ENCODE results near the gene LMOD1. TPM values are rescaled to one million over a fixed set of nuclear protein-coding genes. Genes with fewer than 3 reads are reported as not detected.

Gene LMOD1
- total RNA-seq, 1 donor from 2014 or later, result 0.37 TPM

GRCh38 chr1:201889090-201889968 lies 57.0 kb downstream of the LMOD1 start:
- Mint-ChIP-seq H3K27ac (peak overlapping the region; percentile 80), H3K4me1 (peaks cover 23% of the 10 kb centered on the region), H3K27me3 (ENCODE audit: insufficient read depth, low read depth) (peaks cover 13% of the 10 kb centered on the region), H3K4me3 (peak overlapping the region; percentile 87), H3K9me3 (no peaks in the 10 kb centered on the region), H3K36me3 (no peaks in the 10 kb centered on the region)
- H3K9ac ChIP-seq, result peak overlapping the region; percentile 55
- peaks cover 16% of the 10 kb centered on the region for H3K4me1 ChIP-seq
- H3K4me3 ChIP-seq, result peak overlapping the region; percentile 78
- no peaks in the 10 kb centered on the region for H3K79me2 ChIP-seq (ENCODE audit: low read depth)
- DNase-seq (ENCODE audit: low spot score), result no peak
- H3K9me3 ChIP-seq (ENCODE audit: low read depth), result no peaks in the 10 kb centered on the region
- TF ChIP-seq CTCF (IDR thresholded peaks at IDR 0.05) (no peak), EZH2phosphoT487 (IDR thresholded peaks at IDR 0.05) (no peak)
- H2AFZ ChIP-seq (replicated peaks), result peak overlapping the region; percentile 95
- H3K27me3 ChIP-seq, result peaks cover 14% of the 10 kb centered on the region
- H3K27ac ChIP-seq, result no peak overlapping the region
- no peaks in the 10 kb centered on the region for H4K20me1 ChIP-seq (ENCODE audit: low read depth)
- H3K4me2 ChIP-seq, result peak overlapping the region; percentile 93
- H3F3A ChIP-seq (ENCODE audit: low read depth), result peaks cover 9% of the 10 kb centered on the region
- H3K36me3 ChIP-seq, result no peaks in the 10 kb centered on the region

- Histone ChIP-seq H3K4me3 (peak within 1 kb of the TSS; percentile 78), H3K79me2 (ENCODE audit: low read depth) (no peaks in the 10 kb centered on the region), H4K20me1 (ENCODE audit: low read depth) (no peaks in the 10 kb centered on the region), H3K9ac (peak within 1 kb of the TSS; percentile 55), H3K27me3 (peaks cover 14% of the 10 kb centered on the region), H3K36me3 (no peaks in the 10 kb centered on the region), H2AFZ (replicated peaks) (peak within 1 kb of the TSS; percentile 95), H3K4me1 (peaks cover 8% of the 10 kb centered on the region), H3K9me3 (ENCODE audit: low read depth) (no peaks in the 10 kb centered on the region), H3K4me2 (peak within 1 kb of the TSS; percentile 93), H3F3A (ENCODE audit: low read depth) (peaks cover 9% of the 10 kb centered on the region), H3K27ac (no peak within 1 kb of the TSS)
- H3K4me1 Mint-ChIP-seq, result peaks cover 16% of the 10 kb centered on the region
- no peaks in the 10 kb centered on the region for H3K9me3 Mint-ChIP-seq
- peak within 1 kb of the TSS; percentile 80 for H3K27ac Mint-ChIP-seq
- no peaks in the 10 kb centered on the region for H3K36me3 Mint-ChIP-seq
- peaks cover 11% of the 10 kb centered on the region for H3K27me3 Mint-ChIP-seq (ENCODE audit: insufficient read depth, low read depth)
- no peak for TF ChIP-seq EZH2phosphoT487 (IDR thresholded peaks at IDR 0.05)
- no peak for TF ChIP-seq EZH2 (IDR thresholded peaks at IDR 0.05)
- no peak for TF ChIP-seq CTCF (IDR thresholded peaks at IDR 0.05)
- H3K4me3 Mint-ChIP-seq, result peak within 1 kb of the TSS; percentile 87
- peak; percentile 70 for DNase-seq (ENCODE audit: low spot score)
These were observed 57.9 kb downstream of the LMOD1 start, which contains the start of gene SHISA4 for GRCh38 chr1:201888282-201889089. Gene SHISA4, plus strand, starts transcription at chr1:201888898. Its CDS starts 97 bp downstream, at chr1:201888995.

GRCh38 chr1:201887116-201887866 lies 59.1 kb downstream of the LMOD1 start:
- Histone ChIP-seq H3K36me3 (no peaks in the 10 kb centered on the region), H3K4me3 (no peak overlapping the region), H3K4me2 (no peak overlapping the region), H3F3A (ENCODE audit: low read depth) (peaks cover 9% of the 10 kb centered on the region), H3K27me3 (peaks cover 14% of the 10 kb centered on the region), H3K9me3 (ENCODE audit: low read depth) (no peaks in the 10 kb centered on the region), H3K27ac (no peak overlapping the region), H2AFZ (replicated peaks) (no peak overlapping the region), H3K9ac (no peak overlapping the region), H4K20me1 (ENCODE audit: low read depth) (no peaks in the 10 kb centered on the region), H3K79me2 (ENCODE audit: low read depth) (no peaks in the 10 kb centered on the region), H3K4me1 (peaks cover 7% of the 10 kb centered on the region)
- Mint-ChIP-seq H3K27ac (no peak overlapping the region), H3K36me3 (no peaks in the 10 kb centered on the region), H3K9me3 (no peaks in the 10 kb centered on the region), H3K27me3 (ENCODE audit: insufficient read depth, low read depth) (peaks cover 7% of the 10 kb centered on the region), H3K4me3 (peak overlapping the region; percentile 83), H3K4me1 (peaks cover 11% of the 10 kb centered on the region)
- no peak for DNase-seq (ENCODE audit: low spot score)
- TF ChIP-seq EZH2 (IDR thresholded peaks at IDR 0.05) (no peak), EZH2phosphoT487 (IDR thresholded peaks at IDR 0.05) (no peak), CTCF (IDR thresholded peaks at IDR 0.05) (no peak)
